ENCODE measurements around the gene MKI67. TPM values are rescaled to one million over a fixed set of nuclear protein-coding genes. Genes with fewer than 3 reads are reported as not detected.
A peak's percentile ranks its signal among the peaks of the same experiment; 100 is the strongest.

Gene MKI67
- total RNA-seq, 1 experiment from 2014 or later = 111 TPM

DNA sequence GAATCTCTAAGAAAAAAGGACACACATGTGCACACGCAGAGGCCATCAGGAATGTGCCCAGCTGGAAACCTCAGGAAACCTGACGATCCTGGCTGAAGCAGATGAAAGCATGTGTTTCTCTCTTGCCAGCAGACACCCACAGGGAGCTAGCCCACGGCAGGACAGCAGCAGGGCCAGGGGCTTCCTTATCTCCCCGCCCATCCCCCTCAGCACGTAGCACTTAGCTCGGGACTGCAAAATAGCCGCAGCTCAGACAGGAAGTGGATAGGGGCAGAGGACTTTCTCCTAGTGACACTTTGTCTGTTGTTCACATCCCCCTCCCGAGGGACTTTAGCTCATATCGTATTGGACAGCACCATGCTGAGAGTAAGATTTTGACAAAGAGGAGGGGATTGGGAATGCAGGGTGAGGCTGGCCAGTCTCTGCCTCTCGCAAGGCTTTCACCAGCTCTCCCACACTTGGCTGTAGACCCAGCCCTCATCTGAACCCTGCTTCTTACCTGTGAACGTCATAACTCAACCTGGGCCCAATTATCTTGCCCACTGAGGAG, 63.8 kb downstream of the MKI67 start:
- intact Hi-C loops (cut with micrococcal nuclease; ENCODE audit: unreplicated experiment) = no loop called here

GRCh38 chr10:128061306-128062300, 64.6 kb downstream of the MKI67 start:
- H3K27me3 Mint-ChIP-seq (ENCODE audit: insufficient read depth, unreplicated experiment) = peaks cover 3% of the 10 kb centered on the region
- DNase-seq = no peak
- no peak overlapping the region for H3K27ac Mint-ChIP-seq (ENCODE audit: unreplicated experiment)
- no peaks in the 10 kb centered on the region for H3K36me3 Mint-ChIP-seq (ENCODE audit: insufficient read depth, unreplicated experiment)
- ChIA-PET POLR2A (no interaction called here), CTCF (interaction anchor here (0.7 kb wide), 1 partner anchor 155 kb away, joined by 3 read pairs; the partner anchor contains the start of gene PTPRE)
- no peaks in the 10 kb centered on the region for H3K9me3 Mint-ChIP-seq (ENCODE audit: unreplicated experiment)
- H3K4me3 Mint-ChIP-seq (ENCODE audit: unreplicated experiment) = no peak overlapping the region
- TF ChIP-seq, protein P1, sequence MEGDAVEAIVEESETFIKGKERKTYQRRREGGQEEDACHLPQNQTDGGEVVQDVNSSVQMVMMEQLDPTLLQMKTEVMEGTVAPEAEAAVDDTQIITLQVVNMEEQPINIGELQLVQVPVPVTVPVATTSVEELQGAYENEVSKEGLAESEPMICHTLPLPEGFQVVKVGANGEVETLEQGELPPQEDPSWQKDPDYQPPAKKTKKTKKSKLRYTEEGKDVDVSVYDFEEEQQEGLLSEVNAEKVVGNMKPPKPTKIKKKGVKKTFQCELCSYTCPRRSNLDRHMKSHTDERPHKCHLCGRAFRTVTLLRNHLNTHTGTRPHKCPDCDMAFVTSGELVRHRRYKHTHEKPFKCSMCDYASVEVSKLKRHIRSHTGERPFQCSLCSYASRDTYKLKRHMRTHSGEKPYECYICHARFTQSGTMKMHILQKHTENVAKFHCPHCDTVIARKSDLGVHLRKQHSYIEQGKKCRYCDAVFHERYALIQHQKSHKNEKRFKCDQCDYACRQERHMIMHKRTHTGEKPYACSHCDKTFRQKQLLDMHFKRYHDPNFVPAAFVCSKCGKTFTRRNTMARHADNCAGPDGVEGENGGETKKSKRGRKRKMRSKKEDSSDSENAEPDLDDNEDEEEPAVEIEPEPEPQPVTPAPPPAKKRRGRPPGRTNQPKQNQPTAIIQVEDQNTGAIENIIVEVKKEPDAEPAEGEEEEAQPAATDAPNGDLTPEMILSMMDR (IDR thresholded peaks at IDR 0.05; ENCODE audit: insufficient read depth in 1 of 2, low read depth in 1 of 2, low read length in 1 of 2, severe bottlenecking in 1 of 2, unreplicated experiment in 1 of 2) = no peak
- Histone ChIP-seq H3K4me3 (ENCODE audit: low read depth, low read length) (no peak overlapping the region), H3K36me3 (ENCODE audit: control insufficient read depth, insufficient read depth, low read length) (no peaks in the 10 kb centered on the region), H3K27me3 (replicated peaks; ENCODE audit: control insufficient read depth, insufficient read depth, low read length) (no peaks in the 10 kb centered on the region), H3K9me3 (no peaks in the 10 kb centered on the region), H3K4me1 (no peaks in the 10 kb centered on the region)
- BruUV-seq (replicated peaks) = no TSS peak
- H3K4me1 Mint-ChIP-seq (ENCODE audit: low read depth, unreplicated experiment) = no peaks in the 10 kb centered on the region
- intact Hi-C loops (cut with micrococcal nuclease; ENCODE audit: unreplicated experiment) = no loop called here

More for the DNA sequence above, 63.8 kb downstream of the MKI67 start:
- H3K4me3 ChIP-seq (ENCODE audit: low read depth, low read length) = no peak overlapping the region
- peaks cover 3% of the 10 kb centered on the region for H3K27me3 Mint-ChIP-seq (ENCODE audit: insufficient read depth, unreplicated experiment)
- BruUV-seq (replicated peaks) = no TSS peak
- no peaks in the 10 kb centered on the region for H3K36me3 Mint-ChIP-seq (ENCODE audit: insufficient read depth, unreplicated experiment)
- TF ChIP-seq, protein P1 (IDR thresholded peaks at IDR 0.05; ENCODE audit: insufficient read depth in 1 of 2, low read depth in 1 of 2, low read length in 1 of 2, severe bottlenecking in 1 of 2, unreplicated experiment in 1 of 2) = no peak
- no peaks in the 10 kb centered on the region for H3K27me3 ChIP-seq (replicated peaks; ENCODE audit: control insufficient read depth, insufficient read depth, low read length)
- no peaks in the 10 kb centered on the region for H3K36me3 ChIP-seq (ENCODE audit: control insufficient read depth, insufficient read depth, low read length)
- DNase-seq = peak in 1 of 2 experiments; percentile 7
- no peak overlapping the region for H3K4me3 Mint-ChIP-seq (ENCODE audit: unreplicated experiment)
- no peaks in the 10 kb centered on the region for H3K4me1 ChIP-seq
- POLR2A ChIA-PET = no interaction called here
- no peak overlapping the region for H3K27ac Mint-ChIP-seq (ENCODE audit: unreplicated experiment)
- H3K4me1 Mint-ChIP-seq (ENCODE audit: low read depth, unreplicated experiment) = no peaks in the 10 kb centered on the region
- CTCF ChIA-PET = interaction anchor here (0.7 kb wide), 1 partner anchor 155 kb away, joined by 3 read pairs; the partner anchor contains the start of gene PTPRE
- H3K9me3 Mint-ChIP-seq (ENCODE audit: unreplicated experiment) = peaks cover 7% of the 10 kb centered on the region
- no peaks in the 10 kb centered on the region for H3K9me3 ChIP-seq

- POLR2A ChIA-PET = no interaction called here
- intact Hi-C loops (cut with micrococcal nuclease; ENCODE audit: unreplicated experiment) = no loop called here
Observed at GRCh38 chr10:128060341-128061250, 65.6 kb downstream of the MKI67 start.

More at GRCh38 chr10:128060341-128061250, 65.6 kb downstream of the MKI67 start:
- H3K4me3 Mint-ChIP-seq (ENCODE audit: unreplicated experiment) = no peak overlapping the region
- no peaks in the 10 kb centered on the region for H3K4me1 Mint-ChIP-seq (ENCODE audit: low read depth, unreplicated experiment)
- Histone ChIP-seq H3K4me3 (ENCODE audit: low read depth, low read length) (no peak overlapping the region), H3K4me1 (no peaks in the 10 kb centered on the region), H3K36me3 (ENCODE audit: control insufficient read depth, insufficient read depth, low read length) (no peaks in the 10 kb centered on the region), H3K27me3 (replicated peaks; ENCODE audit: control insufficient read depth, insufficient read depth, low read length) (no peaks in the 10 kb centered on the region), H3K9me3 (no peaks in the 10 kb centered on the region)
- H3K36me3 Mint-ChIP-seq (ENCODE audit: insufficient read depth, unreplicated experiment) = no peaks in the 10 kb centered on the region
- CTCF ChIA-PET = no interaction called here
- BruUV-seq (replicated peaks) = no TSS peak
- DNase-seq = peak in 1 of 2 experiments; percentile 21
- H3K27me3 Mint-ChIP-seq (ENCODE audit: insufficient read depth, unreplicated experiment) = peaks cover 3% of the 10 kb centered on the region
- no peak overlapping the region for H3K27ac Mint-ChIP-seq (ENCODE audit: unreplicated experiment)
- TF ChIP-seq, protein P1 (IDR thresholded peaks at IDR 0.05; ENCODE audit: insufficient read depth in 1 of 2, low read depth in 1 of 2, low read length in 1 of 2, severe bottlenecking in 1 of 2, unreplicated experiment in 1 of 2) = no peak
- H3K9me3 Mint-ChIP-seq (ENCODE audit: unreplicated experiment) = no peaks in the 10 kb centered on the region

Data from Caco-2 (cell line).